Activated CD8-positive, alpha-beta memory T cell treated with anti-CD3 and anti-CD28 coated beads for 1 hour (primary cell): ENCODE measurements around the gene GRAMD4.

Experiments
- DNase-seq, 2 donors: peaks; one replicate each; pipeline ENCODE4 v3.0.0-alpha.2; 2020; ENCODE audit warnings: low read depth in 1 of 2; ENCODE audit errors: extremely low read depth in 1 of 2

GRAMD4 gene

DNA sequence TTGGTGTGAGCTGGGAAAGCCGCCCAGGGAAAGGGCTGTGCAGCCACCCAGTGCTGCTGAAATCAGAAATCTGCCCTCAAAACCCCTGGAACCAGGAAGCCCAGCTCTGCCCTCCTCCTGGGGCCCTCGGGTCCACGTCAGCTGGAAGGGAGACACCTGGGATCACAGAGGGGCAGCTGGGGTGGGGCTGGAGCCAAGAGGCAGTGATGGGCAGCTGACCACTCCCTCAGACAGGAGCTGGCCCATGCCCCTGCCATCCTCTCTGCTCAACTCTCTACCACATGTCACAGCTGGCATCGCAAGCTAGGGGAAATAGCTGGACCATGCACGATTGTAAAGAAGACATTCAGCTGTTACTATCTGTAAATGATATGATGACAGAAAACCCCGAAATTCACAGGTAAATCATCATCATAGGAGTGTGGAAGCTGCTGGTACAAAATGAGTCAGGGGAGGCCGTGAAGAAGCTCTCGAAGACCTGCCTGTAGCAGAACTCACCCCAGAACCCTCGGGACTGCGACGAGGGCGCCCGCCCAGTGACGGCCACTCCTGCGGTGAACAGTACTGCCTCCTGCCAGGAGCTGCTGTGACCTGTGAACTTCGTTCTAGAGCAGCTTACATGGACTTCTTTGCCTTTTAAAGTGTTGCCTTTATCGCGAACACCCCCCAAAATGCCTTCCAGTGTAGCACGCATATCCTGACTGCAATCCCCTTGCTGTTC is 62.0 kb downstream of the GRAMD4 start:
- DNase-seq = no peak

DNA sequence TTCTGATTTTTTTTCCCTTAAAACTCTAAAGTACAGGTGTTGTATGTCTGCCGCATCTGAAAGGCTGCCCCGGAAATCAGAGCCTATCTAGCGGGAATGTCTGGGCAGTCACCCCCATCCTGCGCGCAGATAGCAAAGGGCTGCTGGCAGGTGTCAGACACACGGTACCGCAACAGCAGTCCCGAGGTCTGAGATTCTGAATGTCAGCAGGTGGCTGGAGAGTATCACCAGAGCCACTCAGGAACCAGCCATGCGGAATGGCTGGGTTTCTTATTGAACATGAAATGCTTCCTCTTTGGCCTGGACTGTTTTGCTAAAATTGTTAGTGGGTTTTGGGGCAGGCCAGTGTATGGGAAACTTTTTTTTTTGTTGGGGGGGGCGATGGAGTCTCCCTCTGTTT is 64.5 kb downstream of the GRAMD4 start:
- no peak for DNase-seq

DNA sequence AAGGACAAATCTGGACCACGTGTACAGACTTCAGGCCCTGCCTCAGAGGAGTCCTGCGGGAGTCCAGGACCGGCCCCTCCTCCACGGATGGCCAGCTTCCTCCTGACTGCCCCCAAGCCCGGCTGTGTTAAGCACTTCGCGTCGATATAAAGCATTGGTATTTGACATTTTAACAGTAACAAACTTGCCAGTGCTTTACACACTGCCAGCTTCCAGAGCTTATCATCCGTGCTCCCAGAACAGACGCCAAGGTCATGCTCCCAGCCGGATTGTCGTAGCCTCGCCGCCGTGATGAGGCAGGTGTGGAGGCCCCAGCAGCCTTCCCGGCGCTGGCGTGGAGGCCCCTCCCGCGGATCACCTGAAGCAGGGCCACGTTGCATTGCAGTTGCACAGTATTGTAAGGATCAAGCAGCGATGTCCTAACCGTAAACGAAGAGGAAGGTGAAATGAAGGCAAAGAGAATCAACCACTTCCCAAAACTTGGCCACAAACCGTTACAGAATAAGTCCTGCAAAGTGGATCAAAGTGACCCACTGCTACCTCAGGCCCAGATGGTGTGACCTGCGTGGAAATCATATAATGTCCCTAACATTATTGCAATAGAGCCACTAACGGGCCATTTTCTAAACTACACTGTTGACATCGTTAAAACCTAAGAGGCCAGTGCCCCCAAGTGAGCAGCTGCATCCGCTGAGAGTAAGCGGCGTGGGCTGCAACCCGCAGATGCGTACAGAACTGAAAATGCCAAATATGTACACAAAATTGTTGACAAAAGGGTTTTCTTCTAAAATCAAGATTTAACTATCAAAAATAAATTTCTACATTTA is 66.2 kb downstream of the GRAMD4 start:
- DNase-seq = no peak

DNA sequence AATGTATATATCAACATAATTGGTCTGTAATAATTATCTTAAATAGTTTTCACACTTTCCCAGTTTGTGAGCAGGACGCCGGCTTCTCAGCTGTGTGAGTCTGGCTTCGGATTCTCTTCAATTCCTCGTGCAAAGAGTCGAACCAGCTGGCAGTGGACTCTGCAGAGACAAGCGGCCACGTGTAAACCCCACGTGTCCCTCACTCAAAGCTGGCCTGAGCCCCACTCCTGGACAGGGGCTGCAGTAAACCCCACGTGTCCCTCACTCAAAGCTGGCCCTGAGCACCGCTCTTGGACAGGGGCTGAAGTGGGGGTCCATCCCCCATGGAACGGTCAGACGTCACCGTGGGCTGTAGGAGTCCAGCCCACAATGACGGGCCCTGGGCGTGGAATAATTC is 66.9 kb downstream of the GRAMD4 start:
- no peak for DNase-seq

DNA sequence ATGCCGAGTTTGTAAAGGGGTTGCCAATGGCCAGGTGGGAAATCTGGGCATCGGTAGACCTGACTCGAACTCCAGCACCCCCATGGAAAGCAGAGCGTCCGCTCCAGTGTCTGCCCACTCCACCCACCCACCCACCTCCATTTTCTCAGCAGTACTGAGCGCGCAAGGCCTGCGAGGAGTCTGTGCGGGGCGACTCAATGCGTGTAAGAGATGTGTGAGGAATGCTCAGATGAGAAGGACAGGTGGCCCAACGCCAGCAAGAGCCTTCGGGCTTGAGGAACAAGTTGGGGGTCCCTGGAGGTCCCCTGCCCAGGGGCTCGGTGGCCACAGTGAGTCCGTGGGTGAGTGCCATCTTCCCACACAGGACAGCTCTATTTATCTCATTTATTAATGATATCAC is 67.3 kb downstream of the GRAMD4 start:
- no peak for DNase-seq

DNA sequence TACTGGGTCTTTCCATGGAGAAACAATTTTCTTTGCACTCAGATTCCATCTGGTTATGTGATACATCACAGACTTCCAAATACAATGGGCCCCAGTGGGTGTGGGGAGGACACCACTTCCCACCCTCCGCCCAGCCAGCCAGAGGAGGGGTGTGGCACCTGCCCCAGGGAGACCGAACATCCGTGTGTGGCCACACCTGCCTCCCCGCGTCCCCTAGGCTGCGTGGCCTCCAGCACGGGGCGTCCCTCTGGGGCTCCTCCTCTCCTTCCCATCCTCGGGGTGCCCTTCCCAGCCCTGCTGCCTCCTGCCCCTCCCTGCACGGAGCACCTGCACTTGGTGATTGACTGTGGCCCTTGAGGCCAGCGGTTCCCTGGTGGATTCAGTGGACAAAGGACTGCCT is 68.8 kb downstream of the GRAMD4 start:
- DNase-seq = no peak

DNA sequence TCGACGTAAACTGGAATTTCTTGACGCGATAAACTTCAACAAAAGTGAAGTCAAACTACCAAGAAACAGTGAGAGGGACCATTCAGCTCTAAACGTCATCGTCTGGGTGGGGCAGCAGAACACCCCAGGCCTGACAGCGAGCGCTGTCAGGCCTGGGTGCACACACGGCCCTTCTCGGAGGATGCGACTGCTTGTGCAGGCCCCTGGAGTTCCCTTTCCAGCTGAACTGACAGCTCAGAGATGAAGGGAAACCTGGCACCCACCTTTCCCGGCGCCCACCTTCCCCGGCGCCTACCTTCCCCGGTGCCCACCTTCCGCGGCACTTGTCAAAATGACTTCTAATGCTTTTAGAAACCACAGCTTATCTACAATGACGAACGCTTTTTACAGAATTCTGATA is 70.0 kb downstream of the GRAMD4 start:
- no peak for DNase-seq

DNA sequence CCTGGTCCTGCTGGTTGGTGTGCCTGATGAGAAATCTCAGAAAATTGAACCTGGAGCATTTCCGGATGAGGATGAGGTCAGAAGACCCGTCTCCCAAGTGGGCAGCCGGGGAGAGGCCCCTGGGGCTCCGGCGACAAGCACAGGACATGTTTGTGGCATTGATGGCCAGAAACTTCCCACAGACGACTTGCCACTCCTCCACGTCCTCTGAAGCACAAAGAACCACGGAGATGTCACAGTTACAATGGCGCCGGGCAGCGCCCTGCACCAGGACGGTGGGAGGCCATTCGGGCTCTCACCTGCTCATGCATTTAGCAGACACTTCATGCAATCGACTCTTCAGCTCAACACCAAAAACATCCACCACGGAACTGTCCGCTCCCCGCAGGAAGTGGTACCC is 71.4 kb downstream of the GRAMD4 start:
- no peak for DNase-seq

DNA sequence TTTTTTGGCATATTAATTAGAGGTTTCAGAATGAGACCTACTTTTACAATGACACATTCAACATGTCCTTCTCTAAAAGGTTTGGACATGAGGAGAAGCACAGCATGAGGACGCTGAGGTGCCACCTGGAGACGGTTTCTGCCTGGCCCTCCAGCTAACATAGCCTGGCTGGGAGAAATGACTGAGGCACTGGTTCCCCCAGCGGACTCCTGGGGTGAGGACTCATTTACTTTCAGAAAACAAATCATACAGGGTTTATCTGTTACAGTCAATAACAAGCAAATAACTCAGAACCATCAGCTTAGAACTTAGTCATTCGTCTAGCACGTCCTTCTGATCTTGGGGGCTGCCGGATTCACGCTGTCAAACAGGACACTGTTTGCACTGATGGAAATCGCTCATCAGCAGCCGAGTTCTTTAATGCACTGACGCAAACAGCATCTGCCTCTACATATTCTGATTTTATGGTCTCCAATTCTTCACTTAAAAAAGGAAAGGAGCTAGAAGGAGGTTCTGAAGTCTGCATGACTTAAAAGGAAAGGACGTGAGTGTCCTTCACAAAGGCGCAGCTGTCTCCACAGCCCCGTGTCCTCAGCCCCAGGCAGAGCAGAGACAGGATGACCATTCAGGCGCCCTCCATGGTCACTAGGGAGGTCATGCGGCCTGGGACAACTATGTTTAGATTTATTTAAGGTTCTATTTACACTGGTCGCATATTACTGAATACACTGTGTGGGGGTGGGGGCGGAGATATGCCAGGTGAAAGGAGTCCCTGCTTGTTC is 73.6 kb downstream of the GRAMD4 start:
- no peak for DNase-seq

DNA sequence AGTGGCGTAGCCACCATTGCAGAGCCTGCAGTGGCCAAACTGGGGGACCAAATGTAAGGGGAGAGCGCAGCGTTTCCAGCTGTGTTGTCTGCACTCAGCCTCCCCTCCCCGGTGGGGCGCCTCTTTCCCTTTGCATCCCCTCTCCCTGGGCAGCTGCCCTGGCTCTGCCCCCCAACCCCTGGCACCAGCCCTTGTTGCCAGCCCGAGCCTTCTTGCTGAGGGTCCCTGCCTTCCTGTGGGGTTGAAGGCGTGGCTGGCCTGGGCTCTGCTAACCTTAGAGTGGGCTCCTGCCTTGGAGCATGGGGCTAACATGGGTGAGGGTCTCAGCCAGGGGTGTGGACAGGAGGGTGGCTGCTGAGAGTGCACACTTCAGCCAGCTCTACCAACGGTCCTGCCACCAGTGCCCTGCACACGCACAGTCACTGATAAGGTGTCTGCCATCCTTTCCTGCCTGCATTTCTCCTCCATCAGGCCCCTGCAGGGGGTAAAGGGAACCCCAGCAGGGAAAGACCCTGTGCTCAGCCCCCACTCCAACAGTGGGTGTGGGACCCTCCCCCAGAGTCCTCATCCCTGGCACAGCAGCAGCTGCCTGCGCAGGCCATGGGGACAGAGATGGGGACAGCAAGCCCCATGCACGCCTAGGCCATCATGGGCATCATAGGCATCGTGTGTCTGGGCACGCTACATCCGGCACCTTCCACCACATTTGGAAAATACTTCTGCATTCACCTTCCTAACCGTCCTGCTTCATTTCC is 74.4 kb downstream of the GRAMD4 start:
- DNase-seq = no peak

DNA sequence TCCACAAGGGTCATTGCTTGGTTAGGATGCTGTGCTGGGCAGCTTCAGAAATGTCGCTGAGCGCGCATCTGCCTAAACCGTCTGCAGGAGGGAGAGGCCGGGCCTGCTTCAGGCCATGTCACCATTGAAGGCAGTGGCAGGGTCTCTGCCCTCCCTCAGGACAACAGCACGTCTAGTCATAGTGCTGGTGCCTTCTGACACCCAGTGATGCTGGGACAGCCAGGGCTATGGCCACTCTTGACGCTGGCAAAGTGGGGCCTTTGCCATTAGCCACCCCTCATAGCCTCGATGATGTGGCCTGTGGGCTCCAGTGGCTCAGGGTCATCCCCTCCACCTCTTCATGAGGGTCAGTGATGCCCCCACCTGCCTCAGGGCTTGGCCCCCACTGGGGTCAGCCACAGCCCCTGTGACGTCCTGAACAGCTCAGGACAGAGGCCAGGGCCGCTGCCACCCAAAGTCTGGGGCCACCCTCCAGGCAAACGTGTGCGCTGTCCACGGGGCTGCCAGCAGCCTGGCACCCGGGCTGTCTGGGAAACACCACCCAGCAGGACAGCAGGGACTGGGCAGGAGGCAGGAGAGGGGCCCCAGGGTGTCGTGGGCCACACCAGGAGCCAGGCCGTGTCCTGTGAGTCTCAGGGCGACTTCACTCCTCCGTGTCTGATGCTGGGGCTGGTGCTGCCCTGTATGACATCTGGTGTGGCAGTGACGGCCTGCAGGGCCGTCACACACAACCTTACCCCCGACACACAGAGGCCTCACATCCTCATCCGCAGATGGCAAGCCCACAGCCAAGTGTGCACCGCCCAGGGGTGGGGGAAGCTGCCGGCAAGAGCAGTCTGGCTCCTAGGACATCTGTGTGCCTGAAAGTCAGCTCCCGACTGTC is 75.4 kb downstream of the GRAMD4 start:
- DNase-seq = no peak

DNA sequence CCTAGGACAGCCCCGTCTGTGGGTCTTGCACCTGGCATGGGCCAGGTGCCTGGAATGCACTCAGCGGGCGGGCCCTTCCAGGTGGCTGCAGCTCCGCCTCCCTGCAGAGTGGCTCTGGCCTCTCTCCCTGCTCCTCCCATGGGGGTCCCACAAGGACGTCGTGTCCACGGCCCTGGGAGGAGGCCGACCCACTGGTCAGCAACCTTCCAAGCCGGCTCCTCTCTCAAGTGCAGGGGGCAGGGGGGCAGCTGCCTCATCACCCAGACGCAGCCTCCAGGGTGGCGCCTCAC is 76.0 kb downstream of the GRAMD4 start:
- DNase-seq = no peak

DNA sequence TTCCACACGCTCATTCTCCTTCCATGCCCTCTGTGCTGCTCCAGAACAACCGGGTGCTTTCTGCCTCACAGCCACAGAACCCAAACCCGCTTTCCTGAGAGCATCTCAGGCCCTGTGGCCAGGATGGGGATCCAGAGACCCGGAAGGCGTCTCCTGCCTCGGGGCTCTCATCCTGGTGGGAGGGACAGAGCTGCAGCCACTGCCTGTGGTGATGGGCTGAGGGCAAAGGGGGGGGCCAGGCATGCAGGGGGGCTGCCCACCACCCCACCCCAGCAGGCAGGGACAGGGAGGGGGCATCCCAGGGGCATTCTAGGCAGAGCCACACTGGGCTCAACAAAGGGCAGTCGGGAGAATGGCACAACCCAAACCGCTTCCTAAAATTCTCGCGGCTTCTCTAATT is 76.4 kb downstream of the GRAMD4 start:
- no peak for DNase-seq

DNA sequence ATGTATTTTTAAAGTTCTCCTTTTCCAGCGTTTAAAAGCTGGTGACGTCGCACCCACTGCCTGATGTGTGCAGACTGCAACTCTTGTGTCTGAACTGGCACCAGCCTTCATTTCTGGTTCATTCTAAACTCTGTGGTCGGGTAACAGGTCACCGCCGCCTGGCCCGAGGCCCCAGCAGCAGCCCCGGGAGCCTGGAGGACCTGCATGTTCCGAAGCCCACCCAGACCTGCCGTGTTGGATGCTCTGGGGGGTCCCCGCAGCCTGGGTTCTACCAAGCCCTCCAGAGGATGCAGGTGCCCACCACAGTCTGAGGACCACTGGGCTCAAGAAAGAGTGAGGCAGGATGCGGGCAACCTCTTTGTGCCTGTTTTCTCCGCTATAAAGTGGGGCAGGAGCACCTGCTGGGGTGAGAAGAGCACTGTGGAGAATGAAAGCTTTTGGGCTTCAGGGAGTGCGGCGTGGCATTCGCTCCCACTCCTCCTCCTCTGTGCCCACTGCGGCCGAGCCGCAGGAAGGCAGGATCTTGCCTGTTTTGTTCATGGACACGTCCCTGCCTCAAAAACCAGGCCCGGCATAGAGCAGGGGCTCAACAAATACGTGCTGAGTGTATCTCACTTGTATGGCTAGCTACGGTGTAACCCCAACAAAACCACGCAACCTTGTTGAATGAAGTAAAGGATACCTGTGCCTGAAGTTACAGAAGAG is 77.8 kb downstream of the GRAMD4 start:
- no peak for DNase-seq

DNA sequence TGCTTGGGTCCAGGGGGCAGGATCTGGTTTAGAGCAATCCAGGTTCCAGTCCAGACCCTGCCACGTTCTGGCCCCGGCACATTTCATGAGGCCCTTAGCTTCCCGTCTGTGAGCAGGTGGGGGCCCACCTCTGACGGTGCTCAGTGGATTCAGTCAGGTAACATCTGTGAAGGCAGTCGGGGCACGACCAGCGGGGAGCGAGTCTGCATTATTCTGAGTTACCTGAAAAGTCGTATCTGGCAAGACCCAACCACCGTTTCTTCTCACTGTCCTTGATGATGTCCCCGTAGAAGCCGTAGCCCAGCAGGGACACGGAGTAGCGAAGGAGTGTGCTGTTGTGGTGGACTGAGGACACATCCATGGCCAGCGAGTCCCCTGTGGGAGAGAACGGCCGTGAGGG is 78.9 kb downstream of the GRAMD4 start:
- no peak for DNase-seq

DNA sequence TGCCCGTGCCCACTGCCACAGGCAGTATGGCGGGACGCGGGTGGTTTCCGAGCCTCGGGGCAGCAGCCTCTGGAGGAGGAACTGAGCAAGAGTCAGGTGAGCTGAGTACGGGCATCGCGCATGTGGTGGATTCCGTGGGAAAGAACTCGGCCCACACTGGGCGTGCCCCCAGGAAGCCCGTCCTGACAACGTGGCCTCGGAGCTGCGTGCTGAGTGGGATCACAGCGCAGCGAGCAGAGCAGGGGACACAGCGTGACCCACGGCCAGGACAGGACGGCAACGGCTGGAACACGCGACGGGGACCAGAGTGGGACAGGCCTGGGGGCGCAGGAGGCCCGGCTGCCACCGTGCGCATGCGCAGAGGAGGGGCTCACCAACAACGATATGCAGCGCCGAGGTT is 81.1 kb downstream of the GRAMD4 start:
- no peak for DNase-seq

DNA sequence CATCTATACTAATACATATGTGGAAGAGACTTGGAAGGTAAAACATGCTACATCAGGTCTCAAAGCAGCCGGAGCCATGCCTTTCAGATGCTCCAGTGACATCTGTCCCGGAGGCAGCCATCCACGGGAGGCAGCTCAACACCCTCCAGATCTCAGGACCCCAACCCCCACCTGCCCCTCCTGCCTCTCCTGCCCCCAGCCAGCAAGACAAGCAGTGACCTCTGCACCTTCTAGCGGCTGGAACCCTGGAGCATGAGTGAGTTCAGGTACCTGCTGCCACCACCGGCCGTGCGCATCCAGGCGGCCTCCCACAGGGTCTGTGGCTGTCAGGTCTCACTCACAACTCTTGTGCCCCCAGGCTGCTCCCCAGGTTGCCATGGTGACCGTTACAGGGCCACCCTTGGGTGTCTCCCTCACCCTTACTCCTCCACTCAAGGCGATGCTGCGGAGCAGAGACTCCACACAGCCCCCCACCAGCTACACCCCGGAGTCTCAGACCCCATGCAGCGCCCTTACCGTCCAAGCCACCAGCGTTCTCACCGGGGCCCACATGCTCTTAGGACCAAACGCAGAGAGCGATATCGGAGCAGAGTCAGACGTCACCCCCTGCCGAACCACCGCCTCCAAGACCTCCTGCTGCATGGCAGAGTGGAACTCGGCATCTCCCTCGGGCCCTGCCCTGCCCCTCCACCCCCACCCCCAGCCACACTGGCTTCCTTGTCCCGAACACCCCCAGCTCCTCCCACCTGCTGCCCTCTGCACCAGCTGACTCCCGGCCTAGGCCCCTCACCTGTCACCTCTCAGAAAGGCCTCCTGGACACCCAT is 83.2 kb downstream of the GRAMD4 start:
- DNase-seq = no peak

DNA sequence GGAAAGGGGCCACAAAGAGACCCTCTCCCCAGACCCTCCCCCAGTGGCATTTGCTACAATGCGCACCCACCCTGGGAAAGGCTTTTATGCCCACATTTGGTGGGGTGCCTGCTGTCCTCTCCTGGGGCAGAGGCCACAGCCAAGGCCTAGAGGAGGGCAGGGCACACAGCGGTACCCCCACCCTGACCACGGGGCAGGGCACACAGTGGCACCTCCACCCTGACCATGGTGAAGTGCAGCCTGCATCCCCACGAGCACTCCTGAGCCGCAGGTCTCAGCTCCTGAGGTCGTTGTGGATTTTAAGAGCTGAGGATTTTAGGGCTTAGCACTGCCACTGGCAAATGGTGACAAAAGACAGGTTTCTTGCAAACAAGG is 83.8 kb downstream of the GRAMD4 start:
- no peak for DNase-seq

DNA sequence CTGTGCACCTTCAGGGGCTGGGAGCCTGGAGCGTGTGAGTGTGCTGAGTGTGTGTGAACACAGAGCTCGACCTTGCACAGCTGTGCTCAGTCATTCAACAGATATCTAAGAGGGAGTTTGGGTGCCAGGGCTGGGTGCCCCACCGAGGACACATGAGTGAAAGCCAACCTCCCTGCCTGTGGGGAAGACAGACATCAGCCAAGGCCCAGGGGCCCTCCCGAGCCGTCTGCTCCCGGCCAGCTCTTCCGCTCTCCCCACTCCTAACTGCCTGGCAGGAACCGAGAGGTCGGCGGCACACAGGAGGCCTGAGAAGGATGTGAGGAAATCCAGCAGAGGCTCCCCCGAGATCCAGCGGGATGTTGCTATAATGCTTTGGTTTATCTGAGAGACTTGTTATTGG is 85.9 kb downstream of the GRAMD4 start:
- DNase-seq = no peak
